Smooth muscle cell (in vitro differentiated cells): ENCODE results near the gene FOXD2. TPM values are rescaled to one million over a fixed set of nuclear protein-coding genes. Genes with fewer than 3 reads are reported as not detected.

Experiments
- DNase-seq: peaks from one replicate; lab custom pipeline; 2025; ENCODE audit not compliant: unreplicated experiment; lab: John Stamatoyannopoulos, UW
- H2AFZ ChIP-seq: fragments of 200-600 bp; sonication (generic); 2 replicates; pipeline ENCODE4 v1.6.0; 2016; ENCODE audit warnings: antibody characterized with exemption, low read depth, mild to moderate bottlenecking
- H3F3A ChIP-seq: fragments of 200-600 bp; sonication (generic); 2 replicates; pipeline ENCODE4 v1.6.0; 2017; ENCODE audit warnings: antibody characterized with exemption, low read depth
- H3K27ac ChIP-seq: fragments of 200-600 bp; sonication (generic); 2 replicates; pipeline ENCODE4 v1.5.1; 2016; ENCODE audit warnings: low read depth, mild to moderate bottlenecking
- H3K27me3 ChIP-seq: fragments of 200-600 bp; sonication (generic); 2 replicates; pipeline ENCODE4 v1.6.1; 2016; ENCODE audit warnings: low read depth, mild to moderate bottlenecking
- H3K36me3 ChIP-seq: fragments of 200-600 bp; sonication (generic); 2 replicates; pipeline ENCODE4 v1.5.1; 2016; ENCODE audit warnings: low read depth
- H3K4me1 ChIP-seq: fragments of 200-600 bp; sonication (generic); 2 replicates; pipeline ENCODE4 v1.5.1; 2016; ENCODE audit warnings: low read depth
- H3K4me2 ChIP-seq: fragments of 200-600 bp; sonication (generic); 2 replicates; pipeline ENCODE4 v1.6.0; 2016; ENCODE audit warnings: mild to moderate bottlenecking
- H3K4me3 ChIP-seq: fragments of 200-600 bp; sonication (generic); 2 replicates; pipeline ENCODE4 v1.5.1; 2016; ENCODE audit warnings: mild to moderate bottlenecking
- H3K79me2 ChIP-seq: fragments of 200-600 bp; sonication (generic); 2 replicates; pipeline ENCODE4 v1.6.0; 2016; ENCODE audit warnings: low read depth, mild to moderate bottlenecking
- H3K9ac ChIP-seq: fragments of 200-600 bp; sonication (generic); 2 replicates; pipeline ENCODE4 v1.6.0; 2016; ENCODE audit warnings: low read depth
- H3K9me3 ChIP-seq: fragments of 200-600 bp; sonication (generic); replicated peaks from 2 replicates; pipeline ENCODE4 v1.5.1; 2016; ENCODE audit warnings: low read depth
- H4K20me1 ChIP-seq: fragments of 200-600 bp; sonication (generic); 2 replicates; pipeline ENCODE4 v1.6.0; 2016; ENCODE audit warnings: low read depth
- CTCF ChIP-seq: fragments of 200-600 bp; sonication (generic); IDR thresholded peaks from 2 replicates; pipeline ENCODE4 v1.5.1; 2017; ENCODE audit warnings: borderline replicate concordance, mild to moderate bottlenecking, antibody characterized with exemption; ENCODE audit not compliant: insufficient read depth, poor library complexity, severe bottlenecking
- WGBS: methylation state at CpG from one replicate; pipeline ENCODE4 v1.1.7; 2016; ENCODE audit warnings: low lambda C conversion rate; 5-methylcytosine and 5-hydroxymethylcytosine counted together
- polyA plus RNA-seq: library from polyadenylated mRNA; unstranded; fragments of >200 nt; fragmentation: Nextera tagmentation; extraction: Ambion mirVana; gene quantifications from 2 replicates; pipeline ENCODE4 v1.2.1, GENCODE V29; 2016
- total RNA-seq: library from RNA; depleted of rRNA; stranded (reverse); fragments of >200 nt; gene quantifications from 2 replicates; pipeline ENCODE4 v1.2.3, GENCODE V29; 2014

The FOXD2 gene
- total and polyA plus RNA-seq, 2 experiments from 2014 or later: 0.09 TPM; not detected in 1

DNA sequence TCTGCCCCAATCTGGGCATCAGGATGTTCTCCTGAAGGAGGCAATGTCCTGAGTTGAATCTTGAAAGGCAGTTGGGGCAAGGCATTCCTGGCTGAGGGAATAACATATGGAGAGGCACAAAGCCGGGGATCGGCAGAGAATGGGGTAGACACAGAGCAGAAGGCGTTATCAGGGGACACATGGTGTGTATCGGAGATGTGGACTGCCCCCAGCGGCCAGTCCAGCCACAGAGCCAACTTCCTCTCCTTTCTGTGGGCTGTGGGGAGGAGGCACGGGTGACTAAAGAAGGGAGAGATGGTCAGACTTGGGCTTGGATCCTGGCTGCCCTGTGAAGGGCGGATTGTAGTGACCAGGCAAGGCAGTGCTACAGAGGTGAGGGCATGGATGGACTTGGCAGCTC, 32.1 kb downstream of the FOXD2 start:
- TF ChIP-seq CTCF: no peak
- H3K36me3 ChIP-seq: no peaks in the 10 kb centered on the region
- H3K9ac ChIP-seq: no peak overlapping the region
- H3K79me2 ChIP-seq: no peaks in the 10 kb centered on the region
- DNase-seq: no peak
- peaks cover 94% of the 10 kb centered on the region for H3K27me3 ChIP-seq
- no peak overlapping the region for H2AFZ ChIP-seq
- WGBS: 80% methylated on average over 7 of the region's 7 CpGs
- no peaks in the 10 kb centered on the region for H3K9me3 ChIP-seq
- H3F3A ChIP-seq: no peaks in the 10 kb centered on the region
- no peak overlapping the region for H3K4me3 ChIP-seq
- no peak overlapping the region for H3K27ac ChIP-seq
- no peaks in the 10 kb centered on the region for H3K4me1 ChIP-seq
- no peak overlapping the region for H3K4me2 ChIP-seq
- H4K20me1 ChIP-seq: no peaks in the 10 kb centered on the region

DNA sequence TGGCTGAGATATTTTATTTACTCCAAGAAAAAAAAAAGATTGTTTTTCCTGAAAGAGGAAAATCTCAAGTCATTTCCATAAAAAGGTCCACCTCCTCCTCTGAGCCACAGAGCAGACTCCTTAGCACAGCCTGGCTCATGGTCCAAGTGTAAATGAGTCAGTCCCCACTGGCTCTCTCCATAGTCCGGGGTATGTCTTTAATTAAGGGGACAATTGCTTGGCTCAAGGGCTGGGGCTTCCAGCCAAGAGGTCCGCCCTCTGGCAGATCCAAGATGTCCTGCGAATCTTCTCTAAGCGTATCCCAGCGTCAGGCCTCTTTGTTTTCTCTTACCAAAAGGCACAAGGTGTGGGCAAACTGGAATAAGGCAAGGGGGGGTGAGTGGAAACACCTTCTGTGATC, 33.3 kb downstream of the FOXD2 start:
- Histone ChIP-seq H3K4me2 (no peak overlapping the region), H3K27ac (no peak overlapping the region)

DNA sequence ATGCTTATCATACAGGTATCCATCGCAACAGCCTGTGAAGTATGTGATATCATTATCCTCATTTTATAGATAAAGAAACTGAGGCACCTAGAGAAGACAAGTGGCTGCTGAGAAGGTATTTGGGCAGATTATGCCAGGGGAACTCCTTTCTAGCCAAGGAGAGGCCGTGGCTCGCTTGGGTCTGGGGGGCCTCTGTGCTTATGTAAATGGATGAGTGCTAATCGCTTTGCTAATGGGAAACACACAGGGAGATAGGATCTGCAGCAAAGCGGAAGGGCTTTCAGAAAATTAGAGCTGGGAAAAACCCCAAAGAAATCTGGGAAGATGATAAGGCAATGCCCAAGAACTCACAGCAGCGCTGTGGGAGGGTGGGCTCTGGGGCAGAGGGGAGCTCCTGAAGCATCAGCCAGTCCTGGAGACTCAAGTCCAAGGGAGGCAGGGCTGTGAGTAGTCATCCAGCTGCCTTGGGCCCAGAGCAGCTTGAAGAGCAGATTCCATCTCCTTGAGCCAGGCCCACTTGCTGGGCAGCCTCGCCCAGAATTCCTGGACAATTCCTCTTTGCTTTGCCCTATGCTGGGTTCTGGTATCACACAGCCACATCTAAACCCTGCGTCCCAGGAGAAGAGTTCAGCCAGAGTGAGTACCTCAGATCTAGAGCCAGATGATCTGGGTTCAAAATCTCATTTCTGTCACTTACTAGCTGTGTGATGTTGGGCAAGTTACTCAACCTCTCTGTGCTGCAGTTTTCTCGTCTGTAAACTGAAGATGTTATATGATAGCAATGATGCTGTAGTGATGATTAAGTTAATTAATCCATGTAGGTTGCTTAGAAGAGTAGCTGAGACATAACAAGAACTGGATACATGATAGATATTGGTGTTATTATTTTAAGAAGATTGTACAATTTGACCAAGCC, 36.7 kb downstream of the FOXD2 start:
- H3K4me1 ChIP-seq: no peaks in the 10 kb centered on the region
- peaks cover 95% of the 10 kb centered on the region for H3K27me3 ChIP-seq
- H3K9me3 ChIP-seq: no peaks in the 10 kb centered on the region
- no peak overlapping the region for H3K4me2 ChIP-seq
- WGBS: 44% methylated on average over 9 of the region's 9 CpGs
- H3F3A ChIP-seq: no peaks in the 10 kb centered on the region
- H4K20me1 ChIP-seq: no peaks in the 10 kb centered on the region
- H3K36me3 ChIP-seq: no peaks in the 10 kb centered on the region
- no peak overlapping the region for H2AFZ ChIP-seq
- H3K4me3 ChIP-seq: no peak overlapping the region
- H3K79me2 ChIP-seq: no peaks in the 10 kb centered on the region
- no peak for DNase-seq
- no peak for TF ChIP-seq CTCF
- no peak overlapping the region for H3K27ac ChIP-seq
- H3K9ac ChIP-seq: no peak overlapping the region

More for the DNA sequence above, 33.3 kb downstream of the FOXD2 start:
- Histone ChIP-seq H3K9ac (no peak overlapping the region), H3K79me2 (no peaks in the 10 kb centered on the region), H3F3A (no peaks in the 10 kb centered on the region), H3K36me3 (no peaks in the 10 kb centered on the region), H3K4me3 (no peak overlapping the region), H4K20me1 (no peaks in the 10 kb centered on the region), H3K9me3 (no peaks in the 10 kb centered on the region), H2AFZ (no peak overlapping the region), H3K27me3 (peaks cover 94% of the 10 kb centered on the region), H3K4me1 (no peaks in the 10 kb centered on the region)
- no peak for TF ChIP-seq CTCF
- DNase-seq: no peak
- WGBS: 88% methylated on average over 5 of the region's 5 CpGs

DNA sequence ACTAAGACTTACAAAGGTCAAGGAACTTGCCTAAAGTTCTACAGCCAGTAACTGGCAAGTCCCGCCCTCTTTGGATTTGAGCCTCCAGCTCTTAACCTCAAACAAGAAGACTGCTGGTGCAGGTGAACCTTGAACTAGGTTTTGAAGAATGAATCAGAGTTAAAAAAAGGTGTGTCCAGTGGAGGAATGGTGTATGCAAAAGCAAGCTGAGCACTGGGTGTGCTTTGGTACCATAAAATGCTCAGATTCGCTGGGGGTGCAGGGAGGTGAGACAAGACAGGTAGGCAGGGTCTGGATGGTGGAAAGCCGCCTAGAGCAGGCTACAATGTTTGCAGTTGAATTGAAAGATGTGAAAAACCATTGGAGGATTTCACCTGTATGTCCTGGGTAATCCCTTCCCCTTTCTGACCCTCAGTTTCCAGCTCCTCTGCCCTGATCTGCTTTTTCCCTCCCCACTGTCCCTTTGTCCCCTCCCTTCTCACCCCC, 39.8 kb downstream of the FOXD2 start:
- no peak for TF ChIP-seq CTCF
- Histone ChIP-seq H3K79me2 (no peaks in the 10 kb centered on the region), H3K27me3 (peaks cover 99% of the 10 kb centered on the region), H3K9me3 (no peaks in the 10 kb centered on the region), H3K4me2 (no peak overlapping the region), H3K4me3 (no peak overlapping the region), H3K27ac (no peak overlapping the region), H4K20me1 (no peaks in the 10 kb centered on the region), H3F3A (no peaks in the 10 kb centered on the region), H3K4me1 (no peaks in the 10 kb centered on the region), H3K9ac (no peak overlapping the region), H3K36me3 (no peaks in the 10 kb centered on the region), H2AFZ (no peak overlapping the region)
- WGBS: 89% methylated on average over 3 of the region's 3 CpGs
- no peak for DNase-seq
